K562 (cell line): Measurements from ENCODE around the gene TIMM23. TPM values are rescaled to one million over a fixed set of nuclear protein-coding genes. Genes with fewer than 3 reads are reported as not detected.

Source experiments
- CAMTA2 ChIP-seq: fragments of 250-450 bp; sonication (Bioruptor Pico); conservative IDR thresholded peaks from 2 replicates; pipeline ENCODE4 v1.5.1; 2022
- COPS2 ChIP-seq: fragments of 450-650 bp; conservative IDR thresholded peaks from 2 replicates; pipeline ENCODE4 v1.6.1; 2016; ENCODE audit warnings: mild to moderate bottlenecking, moderate library complexity
- JUND ChIP-seq, 2 experiments: IDR thresholded peaks; 2 replicates in 1 of 2; 3 replicates in 1 of 2; pipeline ENCODE4 v1.6.1; 2011; ENCODE audit warnings: borderline replicate concordance in 2 of 2, low read depth in 2 of 2, low read length in 2 of 2, improper control_type of control experiment in 1 of 2, missing biosample characterization in 1 of 2, missing genetic modification characterization in 1 of 2, missing genetic modification reagents in 1 of 2
- L3MBTL2 ChIP-seq: fragments of 450-650 bp; IDR thresholded peaks from 2 replicates; pipeline ENCODE4 v1.6.1; 2016; ENCODE audit warnings: mild to moderate bottlenecking, moderate library complexity
- MCM2 ChIP-seq: fragments of 450-650 bp; IDR thresholded peaks from 2 replicates; pipeline ENCODE4 v1.6.1; 2017; ENCODE audit warnings: low read depth, mild to moderate bottlenecking
- MXI1 ChIP-seq: IDR thresholded peaks from 2 replicates; pipeline ENCODE4 v1.6.1; 2011; ENCODE audit warnings: low read depth, mild to moderate bottlenecking, improper control_type of control experiment, low read length
- MYBL2 ChIP-seq, 2 experiments: fragments of 450-650 bp in 1 of 2; sonication (generic) in 1 of 2; formaldehyde crosslinking in 1 of 2; IDR thresholded peaks; 2 replicates each; pipeline versions ENCODE4 v1.6.1 to v1.8.1; 2017 to 2022; ENCODE audit warnings: borderline replicate concordance in 1 of 2, inconsistent platforms in 1 of 2, low read depth in 1 of 2, mild to moderate bottlenecking in 1 of 2, missing genetic modification reagents in 1 of 2, moderate library complexity in 1 of 2
- NELFE ChIP-seq: IDR thresholded peaks from 2 replicates; pipeline ENCODE4 v1.6.1; 2011; ENCODE audit warnings: mild to moderate bottlenecking; ENCODE audit not compliant: insufficient read depth, insufficient read length
- PHTF2 ChIP-seq: fragments of 250-450 bp; sonication (Bioruptor Pico); IDR thresholded peaks from 2 replicates; pipeline ENCODE4 v1.5.0; 2021; ENCODE audit warnings: mild to moderate bottlenecking
- SMARCB1 ChIP-seq: IDR thresholded peaks from 2 replicates; pipeline ENCODE4 v1.6.1; 2011; ENCODE audit warnings: improper control_type of control experiment, low read depth; ENCODE audit not compliant: insufficient read length
- ZNF133 ChIP-seq: fragments of 250-450 bp; sonication (Bioruptor Pico); IDR thresholded peaks from 2 replicates; pipeline ENCODE4 v1.4.0; 2020; ENCODE audit warnings: mild to moderate bottlenecking
- ZNF253 ChIP-seq: fragments of 250-450 bp; sonication (Bioruptor Pico); conservative IDR thresholded peaks from 2 replicates; pipeline ENCODE4 v1.6.1; 2021; ENCODE audit warnings: mild to moderate bottlenecking
- ZNF263 ChIP-seq: sonication (generic); formaldehyde crosslinking; IDR thresholded peaks from 2 replicates; pipeline ENCODE4 v1.8.0; 2022; ENCODE audit warnings: mild to moderate bottlenecking, missing genetic modification reagents, borderline replicate concordance
- polyA plus RNA-seq, 8 experiments: library from polyadenylated mRNA; depleted of rRNA in 4 of 8; stranded (reverse) in 5 of 8; unstranded in 3 of 8; fragments of >200 nt; fragmentation: Nextera tagmentation in 2 of 8; fragmentation: Illumina TruSeq in 1 of 8; extraction: Ambion mirVana in 2 of 8; extraction: Trizol in 1 of 8; gene quantifications; 2 replicates each; pipeline versions ENCODE4 v1.2.1 to v1.2.3, GENCODE V29; 2011 to 2014; ENCODE audit warnings: inconsistent platforms in 1 of 8, missing spikeins in 1 of 8
- total RNA-seq, 7 experiments: library from RNA; depleted of rRNA in 6 of 7; stranded (reverse); fragments of >200 nt in 6 of 7; fragmentation: Illumina TruSeq in 2 of 7; extraction: Trizol in 2 of 7; gene quantifications; 2 replicates each; pipeline versions ENCODE4 v1.2.1 to v1.2.3, GENCODE V29; 2011 to 2021; ENCODE audit warnings: low replicate concordance in 1 of 7
- TF ChIP-seq, protein P1 (sequence below): fragments of 250-450 bp; sonication (Bioruptor Pico); IDR thresholded peaks from 2 replicates; pipeline ENCODE4 v1.4.0; 2020
- TF ChIP-seq, protein P2 (sequence below): sonication (generic); IDR thresholded peaks from 2 replicates; pipeline ENCODE4 v1.6.1; 2016
- TF ChIP-seq, protein P3 (sequence below): fragments of 250-450 bp; sonication (Bioruptor Pico); IDR thresholded peaks from 2 replicates; pipeline ENCODE4 v1.8.0; 2021; ENCODE audit warnings: moderate library complexity, mild to moderate bottlenecking, inconsistent platforms
- TF ChIP-seq, protein P4 (sequence below), 2 experiments: fragments of 200-800 bp in 1 of 2; sonication (Bioruptor generic) in 1 of 2; sonication (generic) in 1 of 2; formaldehyde crosslinking in 1 of 2; IDR thresholded peaks in 1 of 2; conservative IDR thresholded peaks in 1 of 2; 2 replicates each; pipeline versions ENCODE4 v1.5.0 to v1.6.1; 2016 to 2020; ENCODE audit warnings: missing compliant biosample characterization in 1 of 2, missing genetic modification characterization in 1 of 2, missing genetic modification reagents in 1 of 2

The TIMM23 gene
- total and polyA plus RNA-seq, 9 of the 15 experiments (the other 6 are each of a cell fraction or from before 2014, with no cell fraction given) = 148 to 280 (median 183) TPM

DNA sequence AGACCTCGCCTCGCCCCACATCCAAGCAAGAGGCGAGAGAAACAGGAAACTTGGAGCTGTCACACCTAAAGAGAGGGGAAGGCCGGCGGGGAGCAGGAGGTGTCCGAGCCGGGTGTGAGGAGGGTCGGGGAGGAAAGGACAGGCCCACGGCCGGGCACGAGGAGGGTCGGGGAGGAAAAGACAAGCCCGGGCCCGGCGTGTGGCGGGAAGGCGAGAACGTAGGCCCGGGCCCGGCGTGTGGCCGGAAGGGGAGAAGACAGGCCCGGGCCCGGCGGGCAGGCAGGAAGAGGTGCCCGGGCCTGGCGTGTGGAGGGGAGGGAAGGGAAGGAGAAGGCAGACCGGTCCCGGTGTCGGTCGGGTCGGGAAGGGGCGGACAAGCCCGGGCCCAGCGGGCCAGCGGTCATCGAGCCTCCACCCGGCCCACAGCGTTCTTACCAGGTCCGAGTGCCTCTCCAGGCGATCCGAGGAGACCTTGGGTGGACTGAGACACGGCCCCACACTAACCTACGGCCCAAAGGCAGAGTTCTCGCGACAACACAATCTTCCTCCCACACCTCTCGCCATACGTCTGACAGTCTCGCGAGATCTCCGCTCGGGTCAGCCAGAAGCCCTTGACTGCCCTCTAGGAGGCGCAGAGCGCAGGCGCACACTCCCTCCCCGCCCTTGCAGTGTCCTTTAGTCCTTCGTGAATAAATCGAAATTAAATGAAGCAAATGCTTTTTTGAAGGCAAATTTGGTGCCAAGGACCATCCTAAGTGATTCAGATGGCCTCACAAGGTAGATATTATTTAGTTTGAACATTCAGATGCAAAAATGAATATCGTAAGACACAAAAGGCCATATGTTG, 58.0 kb downstream of the TIMM23 start, which contains the start of gene NCOA4 (continued):
- TF ChIP-seq, protein P1, sequence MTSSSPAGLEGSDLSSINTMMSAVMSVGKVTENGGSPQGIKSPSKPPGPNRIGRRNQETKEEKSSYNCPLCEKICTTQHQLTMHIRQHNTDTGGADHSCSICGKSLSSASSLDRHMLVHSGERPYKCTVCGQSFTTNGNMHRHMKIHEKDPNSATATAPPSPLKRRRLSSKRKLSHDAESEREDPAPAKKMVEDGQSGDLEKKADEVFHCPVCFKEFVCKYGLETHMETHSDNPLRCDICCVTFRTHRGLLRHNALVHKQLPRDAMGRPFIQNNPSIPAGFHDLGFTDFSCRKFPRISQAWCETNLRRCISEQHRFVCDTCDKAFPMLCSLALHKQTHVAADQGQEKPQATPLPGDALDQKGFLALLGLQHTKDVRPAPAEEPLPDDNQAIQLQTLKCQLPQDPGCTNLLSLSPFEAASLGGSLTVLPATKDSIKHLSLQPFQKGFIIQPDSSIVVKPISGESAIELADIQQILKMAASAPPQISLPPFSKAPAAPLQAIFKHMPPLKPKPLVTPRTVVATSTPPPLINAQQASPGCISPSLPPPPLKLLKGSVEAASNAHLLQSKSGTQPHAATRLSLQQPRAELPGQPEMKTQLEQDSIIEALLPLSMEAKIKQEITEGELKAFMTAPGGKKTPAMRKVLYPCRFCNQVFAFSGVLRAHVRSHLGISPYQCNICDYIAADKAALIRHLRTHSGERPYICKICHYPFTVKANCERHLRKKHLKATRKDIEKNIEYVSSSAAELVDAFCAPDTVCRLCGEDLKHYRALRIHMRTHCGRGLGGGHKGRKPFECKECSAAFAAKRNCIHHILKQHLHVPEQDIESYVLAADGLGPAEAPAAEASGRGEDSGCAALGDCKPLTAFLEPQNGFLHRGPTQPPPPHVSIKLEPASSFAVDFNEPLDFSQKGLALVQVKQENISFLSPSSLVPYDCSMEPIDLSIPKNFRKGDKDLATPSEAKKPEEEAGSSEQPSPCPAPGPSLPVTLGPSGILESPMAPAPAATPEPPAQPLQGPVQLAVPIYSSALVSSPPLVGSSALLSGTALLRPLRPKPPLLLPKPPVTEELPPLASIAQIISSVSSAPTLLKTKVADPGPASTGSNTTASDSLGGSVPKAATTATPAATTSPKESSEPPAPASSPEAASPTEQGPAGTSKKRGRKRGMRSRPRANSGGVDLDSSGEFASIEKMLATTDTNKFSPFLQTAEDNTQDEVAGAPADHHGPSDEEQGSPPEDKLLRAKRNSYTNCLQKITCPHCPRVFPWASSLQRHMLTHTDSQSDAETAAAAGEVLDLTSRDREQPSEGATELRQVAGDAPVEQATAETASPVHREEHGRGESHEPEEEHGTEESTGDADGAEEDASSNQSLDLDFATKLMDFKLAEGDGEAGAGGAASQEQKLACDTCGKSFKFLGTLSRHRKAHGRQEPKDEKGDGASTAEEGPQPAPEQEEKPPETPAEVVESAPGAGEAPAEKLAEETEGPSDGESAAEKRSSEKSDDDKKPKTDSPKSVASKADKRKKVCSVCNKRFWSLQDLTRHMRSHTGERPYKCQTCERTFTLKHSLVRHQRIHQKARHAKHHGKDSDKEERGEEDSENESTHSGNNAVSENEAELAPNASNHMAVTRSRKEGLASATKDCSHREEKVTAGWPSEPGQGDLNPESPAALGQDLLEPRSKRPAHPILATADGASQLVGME (CRISPR knock-in tag) = 0 out of 2 replicates have a peak, but pooled peaks have one; percentile 57
- TF ChIP-seq, protein P2, sequence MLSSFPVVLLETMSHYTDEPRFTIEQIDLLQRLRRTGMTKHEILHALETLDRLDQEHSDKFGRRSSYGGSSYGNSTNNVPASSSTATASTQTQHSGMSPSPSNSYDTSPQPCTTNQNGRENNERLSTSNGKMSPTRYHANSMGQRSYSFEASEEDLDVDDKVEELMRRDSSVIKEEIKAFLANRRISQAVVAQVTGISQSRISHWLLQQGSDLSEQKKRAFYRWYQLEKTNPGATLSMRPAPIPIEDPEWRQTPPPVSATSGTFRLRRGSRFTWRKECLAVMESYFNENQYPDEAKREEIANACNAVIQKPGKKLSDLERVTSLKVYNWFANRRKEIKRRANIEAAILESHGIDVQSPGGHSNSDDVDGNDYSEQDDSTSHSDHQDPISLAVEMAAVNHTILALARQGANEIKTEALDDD = peak; percentile 84
- TF ChIP-seq, protein P3, sequence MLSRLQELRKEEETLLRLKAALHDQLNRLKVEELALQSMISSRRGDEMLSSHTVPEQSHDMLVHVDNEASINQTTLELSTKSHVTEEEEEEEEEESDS (CRISPR knock-in tag) = no peak
- TF ChIP-seq ZNF133 (CRISPR knock-in tag) (no peak), JUND (IDR thresholded peaks at IDR 0.05; ENCODE audit: borderline replicate concordance, low read depth, low read length) (peak; percentile 39; the same call in 1 of the 2 replicates), JUND (tag; IDR thresholded peaks at IDR 0.05; ENCODE audit: borderline replicate concordance, low read depth, low read length) (no peak; the same call in 2 of the 3 replicates), ZNF253 (CRISPR knock-in tag) (no peak), MXI1 (no peak; the same call in 1 of the 2 replicates), L3MBTL2 (peak; percentile 92), CAMTA2 (0 out of 2 replicates have a peak, but pooled peaks have one; percentile 20), COPS2 (no peak), MCM2 (no peak), MYBL2 (IDR thresholded peaks at IDR 0.05; ENCODE audit: low read depth) (no peak), MYBL2 (CRISPR knock-in tag; IDR thresholded peaks at IDR 0.05; ENCODE audit: borderline replicate concordance) (no peak), PHTF2 (no peak), SMARCB1 (no peak), NELFE (no peak), ZNF263 (CRISPR knock-in tag) (peak; percentile 69)
- TF ChIP-seq, protein P4, sequence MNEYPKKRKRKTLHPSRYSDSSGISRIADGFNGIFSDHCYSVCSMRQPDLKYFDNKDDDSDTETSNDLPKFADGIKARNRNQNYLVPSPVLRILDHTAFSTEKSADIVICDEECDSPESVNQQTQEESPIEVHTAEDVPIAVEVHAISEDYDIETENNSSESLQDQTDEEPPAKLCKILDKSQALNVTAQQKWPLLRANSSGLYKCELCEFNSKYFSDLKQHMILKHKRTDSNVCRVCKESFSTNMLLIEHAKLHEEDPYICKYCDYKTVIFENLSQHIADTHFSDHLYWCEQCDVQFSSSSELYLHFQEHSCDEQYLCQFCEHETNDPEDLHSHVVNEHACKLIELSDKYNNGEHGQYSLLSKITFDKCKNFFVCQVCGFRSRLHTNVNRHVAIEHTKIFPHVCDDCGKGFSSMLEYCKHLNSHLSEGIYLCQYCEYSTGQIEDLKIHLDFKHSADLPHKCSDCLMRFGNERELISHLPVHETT (CRISPR knock-in tag; conservative IDR thresholded peaks at IDR 0.05 in 1 of 2, IDR thresholded peaks at IDR 0.05 in 1 of 2) = 0 out of 4 replicates have a peak, but pooled peaks of 1 of the 2 experiments have one; percentile 18
